Kidney (tissue), 14 donors: Measurements from ENCODE around the gene ANXA2R. TPM values are rescaled to one million over a fixed set of nuclear protein-coding genes. Genes with fewer than 3 reads are reported as not detected.

Source experiments
- DNase-seq, 5 donors: peaks; one replicate each; pipeline ENCODE4 v3.0.0-alpha.2; 2013 to 2020
- FAIRE-seq: peaks from 2 replicates; lab custom pipeline; 2012; peaks lifted over from hg19 to GRCh38; lab: Jason Lieb, UNC
- H3K27ac ChIP-seq, 2 donors: one replicate each; pipeline ENCODE4 v1.7.0; 2013; ENCODE audit warnings: low read depth in 2 of 2, low read length in 2 of 2, inconsistent platforms in 1 of 2
- H3K27me3 ChIP-seq: one replicate; pipeline ENCODE4 v1.7.1; 2013; ENCODE audit warnings: low read length, inconsistent platforms; ENCODE audit not compliant: control insufficient read depth, insufficient read depth
- H3K36me3 ChIP-seq, 3 donors: one replicate each; pipeline versions ENCODE4 v1.7.0 to v1.7.1; 2013; ENCODE audit warnings: low read length in 3 of 3, control low read depth in 1 of 3, inconsistent platforms in 1 of 3; ENCODE audit not compliant: insufficient read depth in 3 of 3, control insufficient read depth in 2 of 3
- H3K4me1 ChIP-seq, 3 donors: one replicate each; pipeline versions ENCODE4 v1.7.0 to v1.7.1; 2013; ENCODE audit warnings: low read length in 3 of 3, inconsistent platforms in 1 of 3, low read depth in 1 of 3; ENCODE audit not compliant: control insufficient read depth in 2 of 3, insufficient read depth in 2 of 3
- H3K4me3 ChIP-seq, 3 donors: one replicate each; pipeline versions ENCODE4 v1.7.0 to v1.8.1; 2013; ENCODE audit warnings: low read length in 3 of 3, control low read depth in 1 of 3, inconsistent platforms in 1 of 3
- H3K9ac ChIP-seq, 3 donors: one replicate each; pipeline versions ENCODE4 v1.7.0 to v1.7.1; 2013; ENCODE audit warnings: low read length in 3 of 3, control low read depth in 1 of 3, inconsistent platforms in 1 of 3
- H3K9me3 ChIP-seq, 3 donors: one replicate each; pipeline versions ENCODE4 v1.7.0 to v1.7.1; 2013; ENCODE audit warnings: low read length in 3 of 3, control low read depth in 1 of 3, inconsistent platforms in 1 of 3; ENCODE audit not compliant: control insufficient read depth in 2 of 3, insufficient read depth in 1 of 3
- CTCF ChIP-seq: IDR thresholded peaks from 3 replicates; pipeline ENCODE4 v1.5.1; 2012; ENCODE audit warnings: mild to moderate bottlenecking, moderate library complexity, borderline replicate concordance; ENCODE audit not compliant: insufficient read depth; ENCODE audit errors: extremely low read depth
- intact Hi-C: fragments of 100-400 bp; cut with DNase I; formaldehyde crosslinking; loops from one replicate; pipeline ENCODE4 v1.11.1; 2022
- polyA plus RNA-seq: library from polyadenylated mRNA; stranded (reverse); fragments of 350-450 nt; fragmentation: Illumina TruSeq; extraction: RNeasy Lipid Tissue Mini Kit (QIAGEN cat#74804); gene quantifications from one replicate; pipeline ENCODE4 v1.2.3, GENCODE V29; 2014; ENCODE audit warnings: low read depth, low replicate concordance; ENCODE audit not compliant: insufficient read depth
- total RNA-seq: library from RNA; stranded (reverse); fragmentation: NEBNext Ultra II Directional; extraction: Animal tissue kit (Norgen Biotek cat#: 25700); gene quantifications from one replicate; pipeline ENCODE4 v1.2.1, GENCODE V29; 2021
- donor health status: control.
- donor health status: control.
- donor health status: control.
- donor health status: control.
- donor health status: control.
- donor health status: DM: yes; HTN: yes; CAD: no.
- donor health status: Normal renal cell carcinoma (clear cell type).

The ANXA2R gene
- total and polyA plus RNA-seq, 2 donors from 2014 or later: 2.0 to 4.6 TPM

DNA sequence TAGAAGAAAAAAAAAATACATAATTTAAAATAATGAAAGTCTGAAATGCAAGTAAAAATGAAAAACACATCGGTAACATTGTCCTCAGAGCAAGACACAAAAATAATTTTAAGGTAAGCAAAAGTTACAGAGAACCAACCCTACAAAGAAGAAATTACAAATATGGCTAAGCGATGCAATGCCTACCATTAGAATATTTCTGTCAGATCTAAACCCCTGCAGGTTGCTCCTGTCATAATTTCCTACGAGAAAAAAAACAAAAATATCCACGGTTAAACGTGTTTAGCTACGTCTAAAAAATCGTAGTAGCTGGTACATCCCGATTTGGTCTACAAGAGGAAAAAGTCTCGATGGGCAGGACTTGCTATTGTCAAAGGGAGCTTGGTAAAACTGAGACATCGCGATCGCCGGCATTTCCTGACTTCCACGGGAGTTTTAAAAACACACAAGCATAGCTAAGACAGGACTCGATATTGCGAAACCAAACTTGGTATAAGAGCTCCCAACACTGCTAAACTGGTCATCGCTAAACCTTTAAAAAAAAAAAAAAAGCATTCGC lies 1.1 kb upstream of the ANXA2R start:
- peaks cover 84% of the 10 kb centered on the region for H3K27me3 ChIP-seq
- no peaks in the 10 kb centered on the region for H3K36me3 ChIP-seq
- H3K9me3 ChIP-seq: no peaks in the 10 kb centered on the region
- H3K4me1 ChIP-seq: peaks cover 0 to 6% (median 2%) of the 10 kb centered on the region in 3 donors
- no peak for FAIRE-seq
- H3K27ac ChIP-seq: peak overlapping the region; percentile 76 to 87
- peak in 1 of 5 donors; percentile 71 for DNase-seq
- H3K9ac ChIP-seq: peak overlapping the region; percentile 7 to 44 (median 31)
- no peak for TF ChIP-seq CTCF
- intact Hi-C loops: no loop called here
- H3K4me3 ChIP-seq: peak overlapping the region; percentile 68 to 85 (median 73)

DNA sequence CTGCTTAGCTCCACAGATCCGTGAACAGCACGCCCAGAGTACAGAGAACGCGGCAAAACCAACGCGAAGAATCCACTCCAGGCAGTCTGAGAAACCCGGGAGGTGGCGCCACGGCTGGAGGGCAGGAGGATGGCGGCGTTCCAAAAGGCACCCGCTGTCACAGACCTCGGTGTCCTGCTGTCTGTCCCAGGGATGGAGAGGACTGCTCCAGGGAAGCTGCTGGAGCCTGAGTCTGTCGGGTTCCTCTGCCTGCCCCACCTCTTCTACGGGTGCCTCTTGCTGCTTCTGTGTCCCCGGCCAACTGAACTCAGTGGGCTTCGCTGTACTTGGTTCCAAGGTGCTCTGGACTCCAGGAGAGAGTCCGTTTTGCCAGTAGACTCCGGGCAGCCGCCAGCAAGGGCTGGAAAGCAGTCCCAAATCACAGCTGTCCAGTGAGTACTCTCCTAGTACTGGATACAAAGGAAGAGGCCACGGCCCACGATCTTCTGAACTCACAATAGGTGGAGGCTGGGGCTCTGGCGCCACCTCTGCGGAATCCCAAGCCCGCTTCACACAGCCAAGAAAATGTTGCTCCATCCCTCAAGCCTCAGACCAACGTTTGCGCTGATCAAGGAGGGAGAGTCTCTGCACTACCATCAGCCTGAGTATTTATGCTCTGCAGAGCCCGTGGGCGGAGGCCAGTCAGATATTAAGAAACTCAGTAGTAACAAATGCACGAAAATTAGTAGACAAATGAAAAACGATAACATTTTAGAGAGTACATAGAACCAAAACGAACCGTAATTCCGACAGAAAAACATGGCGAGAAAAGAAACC lies 440 bp downstream of the ANXA2R start:
- FAIRE-seq: no peak

GRCh38 chr5:43039152-43039470 lies 1.0 kb downstream of the ANXA2R start:
- FAIRE-seq: peak; percentile 61
- H3K27me3 ChIP-seq: peaks cover 83% of the 10 kb centered on the region
- peak overlapping the region in 2 of 3 donors; percentile 49 to 73 for H3K4me3 ChIP-seq
- no peak for DNase-seq
- H3K9me3 ChIP-seq: peaks cover 0 to 2% (median 0%) of the 10 kb centered on the region in 3 donors
- intact Hi-C loops: no loop called here
- TF ChIP-seq CTCF: no peak
- H3K27ac ChIP-seq: peak overlapping the region in 1 of 2 donors; percentile 52
- peaks cover 0 to 8% (median 2%) of the 10 kb centered on the region in 3 donors for H3K4me1 ChIP-seq
- no peak overlapping the region for H3K9ac ChIP-seq
- H3K36me3 ChIP-seq: no peaks in the 10 kb centered on the region

More for the DNA sequence above, 440 bp downstream of the ANXA2R start:
- intact Hi-C loops: no loop called here
- no peak for TF ChIP-seq CTCF
- Histone ChIP-seq H3K9me3 (peaks cover 0 to 2% (median 0%) of the 10 kb centered on the region in 3 donors), H3K27me3 (peaks cover 83% of the 10 kb centered on the region), H3K9ac (no peak overlapping the region), H3K27ac (peak overlapping the region; percentile 11 to 52), H3K36me3 (no peaks in the 10 kb centered on the region), H3K4me3 (peak overlapping the region; percentile 8 to 73 (median 49)), H3K4me1 (peaks cover 0 to 6% (median 2%) of the 10 kb centered on the region in 3 donors)
- peak in 4 of 5 donors; percentile 37 to 81 (median 50) for DNase-seq
